Lower lobe of right lung (tissue), 2 donors: ENCODE results near the gene LIX1. TPM values are rescaled to one million over a fixed set of nuclear protein-coding genes. Genes with fewer than 3 reads are reported as not detected.
"Not testable (repeated sequence)": the region's sequence is repeated elsewhere in the genome, so short reads cannot be mapped to it uniquely, and the experiment has no call there.

ENCODE experiments used
- ATAC-seq, 2 donors: fragments of 200-7000 bp; cut with Tn5 transposase; one replicate each; pipeline ENCODE4 v1.9.1; 2020 to 2022; ENCODE audit warnings: mild to moderate bottlenecking in 2 of 2, moderate library complexity in 2 of 2
- DNase-seq: peaks from one replicate; pipeline ENCODE4 v3.0.0-alpha.2; 2020
- H3K27ac ChIP-seq: fragments of 200-600 bp; one replicate; pipeline ENCODE4 v1.8.0; 2022
- H3K27me3 ChIP-seq: fragments of 200-600 bp; one replicate; pipeline ENCODE4 v1.8.0; 2022; ENCODE audit warnings: low read depth
- H3K36me3 ChIP-seq: fragments of 200-600 bp; one replicate; pipeline ENCODE4 v1.8.0; 2022; ENCODE audit warnings: mild to moderate bottlenecking
- H3K4me1 ChIP-seq: fragments of 200-600 bp; one replicate; pipeline ENCODE4 v1.8.0; 2022
- H3K4me3 ChIP-seq: fragments of 200-600 bp; one replicate; pipeline ENCODE4 v1.8.0; 2022; ENCODE audit warnings: mild to moderate bottlenecking
- H3K9me3 ChIP-seq: fragments of 200-600 bp; one replicate; pipeline ENCODE4 v1.8.0; 2022
- intact Hi-C: fragments of 100-400 bp; cut with DNase I; formaldehyde crosslinking; loops from one replicate; pipeline ENCODE4 v1.11.0; 2022
- total RNA-seq: library from RNA; stranded (reverse); fragmentation: NEBNext Ultra II Directional; extraction: Animal tissue kit (Norgen Biotek cat#: 25700); gene quantifications from one replicate; pipeline ENCODE4 v1.2.1, GENCODE V29; 2021
- TF ChIP-seq, protein P1 (sequence below): fragments of 200-600 bp; IDR thresholded peaks from one replicate; pipeline ENCODE4 v1.8.0; 2022; ENCODE audit warnings: antibody characterized with exemption, mild to moderate bottlenecking
- donor health status: DM: no; HTN: yes; CAD: no; lungs with severe emphysema.

The LIX1 gene
- total RNA-seq, 1 donor from 2014 or later, result not detected

DNA sequence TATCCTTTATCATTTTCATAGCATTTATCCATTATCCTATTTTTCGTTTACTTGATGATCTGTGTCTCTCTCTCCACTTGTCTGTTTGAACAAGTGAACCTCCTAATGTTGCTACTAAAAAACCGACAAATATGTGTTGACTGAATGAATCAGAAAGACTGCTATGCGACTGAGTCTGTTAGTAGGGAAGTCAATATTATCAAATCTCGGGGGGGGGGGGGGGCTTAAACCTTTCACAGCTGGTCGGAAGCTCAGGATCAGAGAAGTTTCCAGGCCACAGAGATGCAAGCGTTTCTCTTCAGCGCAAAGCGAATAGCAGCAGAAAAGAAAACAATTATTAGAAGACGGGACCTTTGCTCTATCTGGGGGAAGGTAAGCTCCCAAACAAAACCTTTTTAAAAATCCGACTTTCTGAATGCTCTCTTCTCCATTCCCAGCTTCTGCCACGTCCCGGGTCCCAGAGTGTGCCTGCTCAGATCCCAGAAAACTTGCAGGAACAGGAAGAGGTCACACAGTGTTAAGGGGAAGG lies 40.2 kb upstream of the LIX1 start:
- Histone ChIP-seq H3K36me3 (peaks cover 24% of the 10 kb centered on the region), H3K27ac (peak overlapping the region; percentile 90), H3K4me1 (peaks cover 30% of the 10 kb centered on the region), H3K4me3 (peak overlapping the region; percentile 73), H3K27me3 (no peaks in the 10 kb centered on the region), H3K9me3 (no peaks in the 10 kb centered on the region)
- peak in 1 of 2 donors; percentile 6 for ATAC-seq
- intact Hi-C loops, result no loop called here
- TF ChIP-seq, protein P1, sequence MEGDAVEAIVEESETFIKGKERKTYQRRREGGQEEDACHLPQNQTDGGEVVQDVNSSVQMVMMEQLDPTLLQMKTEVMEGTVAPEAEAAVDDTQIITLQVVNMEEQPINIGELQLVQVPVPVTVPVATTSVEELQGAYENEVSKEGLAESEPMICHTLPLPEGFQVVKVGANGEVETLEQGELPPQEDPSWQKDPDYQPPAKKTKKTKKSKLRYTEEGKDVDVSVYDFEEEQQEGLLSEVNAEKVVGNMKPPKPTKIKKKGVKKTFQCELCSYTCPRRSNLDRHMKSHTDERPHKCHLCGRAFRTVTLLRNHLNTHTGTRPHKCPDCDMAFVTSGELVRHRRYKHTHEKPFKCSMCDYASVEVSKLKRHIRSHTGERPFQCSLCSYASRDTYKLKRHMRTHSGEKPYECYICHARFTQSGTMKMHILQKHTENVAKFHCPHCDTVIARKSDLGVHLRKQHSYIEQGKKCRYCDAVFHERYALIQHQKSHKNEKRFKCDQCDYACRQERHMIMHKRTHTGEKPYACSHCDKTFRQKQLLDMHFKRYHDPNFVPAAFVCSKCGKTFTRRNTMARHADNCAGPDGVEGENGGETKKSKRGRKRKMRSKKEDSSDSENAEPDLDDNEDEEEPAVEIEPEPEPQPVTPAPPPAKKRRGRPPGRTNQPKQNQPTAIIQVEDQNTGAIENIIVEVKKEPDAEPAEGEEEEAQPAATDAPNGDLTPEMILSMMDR, result no peak
- no peak for DNase-seq

GRCh38 chr5:97181856-97182545 lies 39.6 kb upstream of the LIX1 start:
- peak overlapping the region; percentile 90 for H3K27ac ChIP-seq
- no peaks in the 10 kb centered on the region for H3K27me3 ChIP-seq
- TF ChIP-seq, protein P1, result no peak
- intact Hi-C loops, result no loop called here
- DNase-seq (no peak), ATAC-seq (no peak)
- H3K9me3 ChIP-seq, result no peaks in the 10 kb centered on the region
- H3K4me1 ChIP-seq, result peaks cover 30% of the 10 kb centered on the region
- peak overlapping the region; percentile 73 for H3K4me3 ChIP-seq
- peaks cover 30% of the 10 kb centered on the region for H3K36me3 ChIP-seq

GRCh38 chr5:97179457-97179856 lies 37.0 kb upstream of the LIX1 start:
- DNase-seq, ATAC-seq, intact Hi-C loops, H3K4me3 ChIP-seq, H3K9me3 ChIP-seq, H3K27me3 ChIP-seq, H3K27ac ChIP-seq: not testable (repeated sequence)
- Histone ChIP-seq H3K36me3 (peaks cover 56% of the 10 kb centered on the region), H3K4me1 (peaks cover 30% of the 10 kb centered on the region)

DNA sequence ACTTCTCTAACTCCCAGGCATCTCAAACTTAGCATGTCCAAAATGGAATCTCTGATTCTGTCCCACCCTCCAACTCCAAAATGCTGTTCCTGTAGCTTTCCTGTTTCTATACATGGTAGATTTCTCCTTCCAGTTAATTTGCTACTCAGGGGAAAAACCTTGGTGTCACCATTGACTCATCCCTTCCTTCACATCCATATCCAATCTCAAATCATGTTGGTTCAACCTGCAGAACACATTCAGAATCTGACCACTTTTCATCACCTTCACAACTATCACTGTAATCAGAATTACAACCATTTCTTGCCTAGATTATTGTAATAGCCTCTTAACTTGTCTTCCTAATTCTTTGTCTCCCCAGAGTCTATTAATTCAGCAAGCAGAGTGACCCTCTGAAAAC lies 29.8 kb upstream of the LIX1 start:
- no peaks in the 10 kb centered on the region for H3K4me1 ChIP-seq
- H3K4me3 ChIP-seq, result no peak overlapping the region
- TF ChIP-seq, protein P1, result no peak
- no peak overlapping the region for H3K27ac ChIP-seq
- no peaks in the 10 kb centered on the region for H3K27me3 ChIP-seq
- H3K9me3 ChIP-seq, result no peaks in the 10 kb centered on the region
- ATAC-seq, result no peak
- peaks cover 100% of the 10 kb centered on the region for H3K36me3 ChIP-seq
- intact Hi-C loops, result no loop called here
- DNase-seq, result no peak

- ATAC-seq, result no peak
- H3K27me3 ChIP-seq, result no peaks in the 10 kb centered on the region
- DNase-seq, result no peak
- TF ChIP-seq, protein P1, result no peak
- H3K4me1 ChIP-seq, result no peaks in the 10 kb centered on the region
- no peaks in the 10 kb centered on the region for H3K9me3 ChIP-seq
- no peak overlapping the region for H3K27ac ChIP-seq
- intact Hi-C loops, result no loop called here
- peaks cover 100% of the 10 kb centered on the region for H3K36me3 ChIP-seq
- no peak overlapping the region for H3K4me3 ChIP-seq
Observed at GRCh38 chr5:97171703-97172102, 29.3 kb upstream of the LIX1 start.

- no peak for DNase-seq
- no peaks in the 10 kb centered on the region for H3K27me3 ChIP-seq
- no peak overlapping the region for H3K4me3 ChIP-seq
- intact Hi-C loops, result loop anchor here (10.0 kb wide), 1 partner anchor 293 kb away; the partner anchor contains the start of gene ERAP2
- H3K4me1 ChIP-seq, result no peaks in the 10 kb centered on the region
- TF ChIP-seq, protein P1, result no peak
- peaks cover 93% of the 10 kb centered on the region for H3K36me3 ChIP-seq
- ATAC-seq, result no peak
- H3K9me3 ChIP-seq, result no peaks in the 10 kb centered on the region
- no peak overlapping the region for H3K27ac ChIP-seq
Observed at GRCh38 chr5:97167435-97167834, 25.0 kb upstream of the LIX1 start.
